Stimulated activated CD4-positive, alpha-beta T cell treated with anti-CD3 and anti-CD28 coated beads, Interleukin-15, amount 100 ng/mL, for 48 hours (primary cell): ENCODE data around the gene SLF2.

Experiments used
- DNase-seq, 2 donors: peaks; one replicate each; pipeline ENCODE4 v3.0.0-alpha.2; 2020; ENCODE audit warnings: low read depth in 2 of 2

The SLF2 gene

DNA sequence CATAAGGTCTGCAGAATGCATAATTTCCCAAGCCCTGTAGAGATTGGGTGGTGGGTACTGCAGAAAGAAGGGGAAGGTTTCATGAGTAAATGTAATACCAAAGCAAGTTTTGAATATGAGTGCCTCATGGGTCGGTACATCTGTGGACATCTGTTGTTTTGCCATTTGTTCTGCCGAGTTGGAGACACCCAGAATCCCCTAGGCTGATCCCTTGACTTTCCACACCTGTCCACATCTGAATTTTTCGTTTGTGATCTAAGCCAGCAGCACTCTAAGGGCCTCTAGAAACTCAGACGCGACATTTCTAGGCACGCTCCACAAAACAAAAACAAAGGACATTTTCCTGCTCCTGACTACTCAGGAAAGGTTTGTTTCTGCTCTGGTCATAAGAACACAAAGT, 11.7 kb upstream of the SLF2 start:
- no peak for DNase-seq

DNA sequence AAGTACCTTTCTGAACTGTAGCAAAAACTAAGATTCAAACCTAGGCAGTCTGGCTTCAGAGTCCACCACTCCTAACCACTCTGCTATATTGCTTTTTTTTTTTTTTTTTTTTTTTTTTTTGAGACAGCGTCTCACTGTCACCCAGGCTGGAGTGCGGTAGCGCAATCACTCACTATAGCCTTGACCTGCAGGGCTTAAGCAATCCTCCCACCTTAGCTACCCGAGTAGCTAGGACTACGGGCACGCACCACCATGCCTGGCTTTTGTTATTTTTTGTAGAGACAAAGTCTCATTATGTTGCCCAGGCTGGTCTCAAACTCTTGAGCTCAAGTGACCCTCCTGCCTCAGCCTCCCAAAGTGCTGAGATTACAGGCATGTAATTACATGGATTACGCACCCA, 10.1 kb upstream of the SLF2 start:
- no peak for DNase-seq

DNA sequence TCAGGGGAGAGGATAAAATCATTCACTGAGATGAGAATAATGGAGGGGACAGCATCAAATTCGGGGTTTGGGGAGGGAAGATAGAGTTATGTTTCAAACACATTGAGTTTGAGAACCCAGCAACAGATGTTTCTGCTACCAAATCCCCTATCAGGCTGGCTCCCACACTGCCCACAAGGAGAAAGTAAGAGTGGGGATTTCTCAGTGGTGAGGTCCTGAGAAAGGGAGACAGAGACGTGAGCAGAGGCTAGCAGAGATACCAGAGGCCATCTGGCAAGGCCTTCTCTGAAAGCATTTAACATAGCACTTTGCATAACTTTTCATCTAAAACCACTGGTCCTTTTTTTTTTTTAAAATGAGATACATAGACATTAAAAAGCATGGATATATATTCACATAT, 7.8 kb upstream of the SLF2 start:
- no peak for DNase-seq

DNA sequence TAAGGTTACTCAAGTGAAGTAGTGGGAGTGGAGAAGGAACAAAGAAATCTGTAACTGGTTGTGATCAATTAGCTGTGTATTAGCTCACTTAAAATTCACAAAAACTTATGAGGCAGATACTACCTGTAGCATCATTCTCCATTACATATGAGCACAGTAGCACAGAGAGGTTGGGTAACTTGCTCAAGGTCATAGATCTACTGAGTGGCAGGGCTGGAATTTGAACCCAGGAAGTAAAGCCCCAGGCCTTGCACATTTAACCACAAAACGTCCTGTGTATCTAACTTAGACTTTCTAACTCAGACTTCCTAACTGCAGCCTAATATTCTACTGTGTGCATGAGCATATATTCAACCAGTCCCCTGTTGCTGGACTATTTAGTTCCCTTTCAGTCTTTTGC, 5.6 kb upstream of the SLF2 start:
- DNase-seq: no peak

DNA sequence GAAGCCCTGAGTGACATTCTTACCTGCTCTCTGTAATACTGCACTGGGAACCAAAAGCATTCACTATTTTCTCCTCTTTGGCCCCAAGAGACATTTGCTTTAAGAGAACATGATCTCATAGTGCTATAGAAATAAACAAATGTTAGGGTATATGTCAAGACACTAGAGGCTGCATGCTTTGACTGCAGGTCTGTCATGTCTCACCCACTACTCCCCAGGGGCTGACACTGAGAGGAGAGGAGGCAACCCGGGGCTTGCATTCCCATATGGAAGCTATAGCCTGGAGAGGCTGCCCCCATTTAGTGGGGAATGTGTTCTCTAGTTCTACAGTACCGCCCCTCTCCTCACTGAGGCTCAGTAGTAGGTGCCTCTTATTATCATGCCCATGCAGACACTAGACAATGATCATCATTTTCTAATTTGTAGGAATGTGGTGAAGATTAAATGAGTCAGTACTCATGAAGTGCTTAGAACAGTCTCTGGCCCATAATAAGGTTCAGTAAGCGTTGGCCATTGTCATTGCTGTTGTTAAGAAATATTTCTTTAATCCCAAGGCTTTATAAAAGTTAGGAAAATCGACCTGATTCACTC, 4.9 kb upstream of the SLF2 start:
- no peak for DNase-seq

DNA sequence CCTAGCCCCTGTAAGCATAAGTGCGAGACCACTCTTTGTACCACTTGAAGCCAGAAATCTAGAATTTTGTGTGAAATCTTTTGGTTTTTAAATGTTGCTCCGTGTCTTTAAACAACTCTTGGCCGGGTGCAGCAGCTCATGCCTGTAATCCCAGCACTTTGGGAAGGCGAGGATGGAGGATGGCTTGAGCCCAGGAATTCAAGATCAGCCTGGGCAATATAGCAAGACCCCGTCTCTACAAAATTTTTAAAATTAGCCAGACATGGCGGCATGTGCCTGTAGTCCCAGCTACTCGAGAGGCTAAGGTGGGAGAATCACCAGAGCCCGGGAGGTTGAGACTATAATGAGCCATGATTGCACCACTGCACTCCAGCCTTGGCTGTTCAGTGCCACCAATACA, 4.4 kb upstream of the SLF2 start:
- DNase-seq: no peak

DNA sequence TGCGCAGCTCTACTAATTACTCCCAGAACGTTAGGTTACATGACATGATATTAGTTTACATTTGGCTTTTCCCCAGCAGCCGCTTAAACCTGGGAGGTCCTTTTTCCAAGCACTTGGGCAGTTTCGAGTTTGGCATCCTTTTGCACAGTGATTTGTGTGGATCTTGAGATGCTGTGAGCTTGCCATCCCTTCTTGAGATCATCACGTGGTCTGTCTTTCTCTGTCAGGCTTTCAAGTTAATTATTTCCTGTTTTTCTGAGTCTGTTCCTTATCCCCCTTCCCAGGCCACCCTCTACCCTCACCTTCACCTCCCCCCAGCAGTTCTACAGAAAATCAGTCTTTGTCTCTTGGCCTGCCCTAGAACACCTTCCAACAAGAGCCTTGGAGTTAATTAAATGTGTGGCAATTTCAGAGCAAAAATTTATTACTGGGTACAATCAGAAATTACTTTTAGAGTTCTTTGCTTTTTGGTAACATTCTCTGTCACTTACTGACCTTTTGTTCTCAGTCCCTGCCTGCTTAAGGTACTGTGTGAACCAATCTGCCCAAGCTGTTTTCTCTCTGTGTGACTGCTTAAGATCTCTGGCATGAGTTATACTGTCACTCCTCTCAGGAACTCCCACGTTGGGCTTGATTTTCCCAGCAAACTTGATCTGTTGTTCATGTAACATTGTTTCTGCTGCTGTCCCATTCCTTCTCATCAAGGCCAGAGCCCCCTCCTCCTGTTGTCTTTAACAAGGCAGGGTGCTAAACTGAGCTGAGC, 3.1 kb upstream of the SLF2 start:
- no peak for DNase-seq

DNA sequence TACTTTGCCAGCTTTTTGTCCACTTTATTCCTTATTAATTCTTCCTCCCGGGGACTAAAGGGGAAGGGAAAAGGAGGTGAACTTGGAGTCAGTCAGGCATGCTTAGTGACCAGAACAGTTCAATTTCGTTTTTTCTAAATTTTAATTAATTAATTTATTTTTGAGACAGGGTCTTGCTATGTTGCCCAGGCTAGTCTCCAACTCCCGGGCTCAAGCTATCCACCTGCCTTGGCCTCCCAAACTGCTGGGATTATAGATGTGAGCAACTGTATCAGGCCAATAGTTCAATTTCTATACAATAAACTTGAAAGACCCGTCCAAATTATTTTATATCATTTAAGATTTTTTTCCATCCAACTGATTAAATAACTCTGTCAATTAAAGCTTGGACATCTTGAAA, 1.3 kb upstream of the SLF2 start:
- DNase-seq: no peak

DNA sequence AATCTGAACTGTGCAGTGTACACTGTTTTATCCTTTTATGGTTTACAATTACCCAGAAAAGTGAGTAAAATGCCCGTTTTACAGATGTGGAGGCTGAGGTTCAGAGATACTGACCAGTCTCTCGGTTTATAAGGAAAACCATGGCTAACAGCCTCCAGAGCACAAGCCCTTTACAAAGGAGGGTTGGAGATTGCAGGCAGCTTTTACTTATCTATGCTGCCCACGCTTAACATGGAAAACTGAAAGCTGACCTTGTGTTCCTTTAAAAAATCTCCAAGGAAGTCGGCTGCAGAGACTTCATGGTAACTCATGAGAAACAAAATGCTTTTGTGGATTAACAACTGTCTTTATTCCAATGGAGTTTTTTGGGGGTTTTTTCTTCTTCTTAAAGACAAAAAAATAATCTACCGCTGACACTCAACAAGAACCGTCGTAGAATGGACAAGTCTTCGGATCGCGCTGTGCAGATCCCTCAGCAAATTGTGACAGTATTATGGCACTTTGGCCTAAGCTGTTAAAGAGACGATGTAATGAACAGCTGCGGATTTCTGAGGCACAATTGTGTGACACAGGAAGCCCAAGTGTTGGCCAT, 654 bp upstream of the SLF2 start:
- no peak for DNase-seq

DNA sequence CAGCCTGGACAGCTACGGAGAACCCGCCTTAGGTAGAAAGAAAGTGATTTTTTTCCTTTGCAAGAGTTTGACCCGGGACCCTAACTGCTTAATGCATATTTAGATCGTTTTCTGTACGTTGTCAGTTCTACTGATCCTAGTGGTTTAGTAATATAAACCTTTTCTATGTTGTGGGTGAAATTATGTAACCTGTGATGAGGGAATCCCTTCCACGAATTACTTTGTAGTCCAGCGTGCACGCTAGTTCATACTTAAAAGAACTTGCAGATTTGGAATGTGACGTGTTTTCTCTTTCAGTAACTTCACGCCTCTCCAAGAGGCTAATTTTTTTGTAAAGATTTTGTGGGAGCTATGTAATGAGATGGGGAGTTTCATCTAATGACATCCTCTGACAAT, 705 bp downstream of the SLF2 start:
- DNase-seq: no peak

DNA sequence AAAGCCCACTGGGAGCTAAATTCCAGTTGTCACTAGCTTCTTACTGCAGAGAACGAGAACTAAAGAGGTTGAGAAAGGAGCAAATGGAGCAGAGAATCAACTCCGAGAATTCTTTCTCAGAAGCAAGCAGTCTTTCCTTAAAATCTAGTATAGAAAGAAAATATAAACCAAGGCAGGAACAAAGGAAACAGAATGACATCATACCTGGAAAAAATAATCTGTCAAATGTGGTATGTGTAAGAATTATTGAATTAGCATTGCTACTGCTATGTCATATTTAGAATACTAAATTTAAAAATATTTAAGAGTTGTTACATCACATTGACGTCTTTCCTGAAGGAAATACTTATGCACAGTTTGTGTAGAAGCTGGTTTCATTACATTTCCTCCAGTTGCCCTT, 4.3 kb downstream of the SLF2 start:
- no peak for DNase-seq

DNA sequence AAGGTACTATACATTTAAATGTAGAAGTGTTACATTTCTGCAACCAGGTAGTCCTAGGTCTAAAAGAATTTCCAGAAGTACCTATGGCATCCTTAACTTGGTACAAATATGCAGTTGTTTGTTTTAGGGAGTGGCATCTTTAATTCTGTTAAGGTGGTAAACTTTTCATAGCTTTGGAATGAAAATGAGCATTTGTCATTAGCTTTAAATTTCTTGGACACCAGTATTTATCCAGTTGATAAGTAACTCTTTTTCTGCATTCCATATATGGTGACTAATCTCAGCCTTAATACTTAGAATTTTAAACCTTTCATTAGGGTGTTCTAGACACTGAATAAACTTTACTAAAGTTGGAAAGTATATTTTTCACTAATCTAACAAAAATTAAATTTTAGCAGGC, 10.8 kb downstream of the SLF2 start:
- no peak for DNase-seq

DNA sequence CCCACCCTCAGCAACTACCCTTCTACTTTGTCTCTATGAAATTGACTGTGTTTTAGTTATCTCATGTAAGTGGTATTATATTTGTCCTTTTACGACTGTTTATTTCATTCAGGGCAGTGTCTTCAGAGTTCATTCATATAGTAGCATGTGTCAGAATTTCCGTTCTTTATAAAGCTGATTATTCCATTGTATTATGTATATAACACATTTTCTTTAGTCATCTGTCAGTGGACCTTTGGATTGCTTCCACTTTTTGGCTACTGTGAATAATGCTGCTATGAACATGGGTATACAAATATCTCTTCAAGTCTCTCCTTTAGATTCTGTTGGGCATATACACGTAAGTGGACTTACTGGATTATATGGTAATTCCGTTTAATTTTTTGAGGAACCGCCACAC, 14.5 kb downstream of the SLF2 start:
- no peak for DNase-seq

DNA sequence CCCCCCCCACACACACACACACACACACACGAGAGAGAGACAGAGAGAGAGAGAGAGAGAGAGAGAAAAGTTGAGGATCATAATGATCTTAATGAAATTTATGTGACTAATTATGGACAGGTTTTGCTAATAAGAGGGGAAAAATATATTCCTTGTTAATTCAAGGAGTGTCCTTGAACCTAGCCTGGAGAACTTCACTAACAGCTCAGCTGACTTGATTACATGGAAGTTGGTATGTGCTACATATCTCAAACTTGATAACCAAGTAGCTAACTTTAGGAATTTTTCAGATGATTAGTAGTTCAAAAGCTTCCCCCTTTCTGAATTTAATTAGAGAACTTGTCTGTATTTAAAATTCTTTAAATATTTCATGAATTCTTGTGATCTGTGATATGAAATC, 15.3 kb downstream of the SLF2 start:
- no peak for DNase-seq

DNA sequence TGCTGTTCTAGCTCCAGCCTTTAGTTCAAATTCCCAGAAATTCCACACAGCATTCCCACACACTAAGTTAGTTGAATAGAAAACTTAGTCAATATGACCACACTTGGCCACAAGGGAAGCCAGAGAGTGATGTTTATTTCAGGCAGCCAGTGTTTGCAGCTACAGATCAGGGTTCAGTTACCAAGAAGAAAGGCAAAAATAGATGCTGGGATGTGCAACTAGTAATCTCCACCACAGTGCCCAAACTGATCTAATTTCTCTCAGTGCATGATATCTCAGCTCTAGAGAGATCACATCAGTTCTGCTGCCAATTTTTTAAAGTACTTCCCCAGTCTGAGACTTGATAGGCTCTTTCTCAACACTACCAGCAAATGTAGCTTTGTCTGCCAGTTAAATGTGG, 17.6 kb downstream of the SLF2 start:
- no peak for DNase-seq

DNA sequence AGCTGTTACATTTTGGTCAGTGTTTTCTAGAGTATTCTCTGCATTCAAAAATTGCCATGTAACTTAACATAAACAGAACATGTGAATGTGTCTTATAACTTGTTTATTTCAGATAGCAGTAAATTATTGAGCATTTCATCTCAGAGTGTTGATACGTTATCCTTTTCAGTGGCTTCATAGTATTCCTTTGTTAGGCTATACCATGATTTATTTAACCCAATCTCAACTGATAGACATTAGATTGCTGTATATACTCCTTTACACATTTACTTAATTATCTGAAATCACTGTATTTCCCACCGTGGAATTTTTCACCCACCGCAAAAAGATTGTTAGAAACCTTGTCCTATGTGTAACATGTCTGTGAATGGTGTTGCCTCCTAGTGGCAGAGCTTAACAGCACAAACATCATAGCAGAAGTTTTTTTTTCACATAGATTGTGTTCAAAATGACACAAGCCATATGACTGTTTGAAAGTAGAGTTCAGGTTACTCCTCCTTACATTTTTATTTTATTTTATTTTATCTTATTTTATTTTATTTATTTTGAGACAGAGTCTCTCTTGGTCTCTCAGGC, 21.4 kb downstream of the SLF2 start:
- DNase-seq: no peak

DNA sequence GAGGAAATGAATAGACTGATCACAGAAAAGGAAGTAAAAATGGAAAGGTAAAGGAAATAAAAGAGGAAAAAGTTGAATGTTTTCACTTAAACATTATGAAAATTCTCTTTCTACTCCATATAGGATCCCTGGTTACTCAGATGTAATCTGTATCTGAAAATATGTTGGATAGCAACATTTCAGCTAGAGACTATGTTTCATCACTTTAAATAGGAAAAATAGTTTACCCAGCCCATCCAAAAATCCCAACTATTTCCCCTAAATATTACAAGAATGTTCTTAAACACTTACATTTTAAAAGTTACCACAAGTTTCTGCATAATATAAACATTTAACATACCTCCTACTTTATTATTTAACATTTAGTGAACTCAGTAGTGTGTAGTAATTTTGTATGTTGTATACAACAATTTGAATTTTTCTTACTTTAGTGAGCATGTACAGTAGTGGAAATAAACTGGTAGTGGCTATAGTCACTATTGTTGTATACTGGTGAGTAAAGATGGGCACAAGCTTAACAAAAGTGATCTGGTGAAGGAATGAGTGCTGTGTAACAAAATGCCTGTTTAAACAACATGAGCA, 27.1 kb downstream of the SLF2 start:
- DNase-seq: no peak

DNA sequence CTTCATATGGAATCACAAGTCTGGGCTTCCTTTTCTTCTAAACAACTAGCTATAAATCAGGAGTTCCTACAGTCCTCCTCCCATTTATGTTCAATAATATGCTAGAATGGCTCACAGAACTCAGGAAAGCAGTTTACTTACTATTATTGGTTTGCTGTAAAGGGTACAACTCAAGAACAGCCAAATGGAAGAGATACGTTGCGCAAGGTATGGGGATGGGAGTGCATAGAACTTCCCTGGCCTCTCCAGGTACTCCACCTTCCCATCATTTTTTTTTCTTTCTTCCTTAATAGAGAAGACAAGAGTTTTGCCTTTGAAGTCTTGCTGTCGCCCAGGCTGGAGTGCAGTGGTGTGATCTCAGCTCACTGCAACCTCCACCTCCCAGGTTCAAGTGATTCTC, 29.5 kb downstream of the SLF2 start:
- no peak for DNase-seq

DNA sequence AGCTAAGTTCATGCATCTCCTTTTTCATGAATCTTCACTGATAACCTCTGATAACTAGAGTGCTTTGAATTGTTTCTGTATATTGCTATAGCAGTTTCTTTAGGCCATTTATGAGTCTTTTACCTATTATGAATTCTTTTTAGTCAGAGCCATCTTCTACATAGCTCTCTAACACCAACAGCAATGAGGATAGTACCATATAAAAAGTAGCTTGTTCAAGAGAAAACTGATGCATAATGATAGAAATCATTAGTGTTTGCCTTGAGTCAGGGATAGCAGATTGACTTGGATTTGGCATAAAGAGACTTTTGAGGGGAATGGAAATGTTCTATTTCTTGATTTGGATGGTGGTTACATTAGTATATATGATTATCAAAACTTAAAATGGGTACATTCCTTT, 30.7 kb downstream of the SLF2 start:
- DNase-seq: no peak

DNA sequence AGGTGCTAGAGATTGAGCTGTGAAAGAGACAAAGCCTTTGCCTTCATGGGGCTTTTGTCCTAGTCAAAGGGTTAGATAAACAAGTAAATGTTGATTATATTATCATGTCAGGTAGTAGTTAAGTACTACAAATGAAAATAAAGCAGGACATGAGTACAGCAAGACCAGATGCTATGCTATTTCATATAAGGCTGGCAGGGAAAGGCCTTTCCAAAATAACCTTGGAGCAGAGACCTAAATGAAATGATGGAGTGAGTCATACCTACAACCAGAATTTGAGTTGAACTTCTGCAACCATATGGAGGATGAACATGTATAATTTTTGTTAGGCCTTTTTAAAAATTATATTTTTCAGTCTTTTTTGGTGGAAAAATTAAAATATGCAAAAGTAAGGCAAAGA, 33.0 kb downstream of the SLF2 start:
- no peak for DNase-seq

DNA sequence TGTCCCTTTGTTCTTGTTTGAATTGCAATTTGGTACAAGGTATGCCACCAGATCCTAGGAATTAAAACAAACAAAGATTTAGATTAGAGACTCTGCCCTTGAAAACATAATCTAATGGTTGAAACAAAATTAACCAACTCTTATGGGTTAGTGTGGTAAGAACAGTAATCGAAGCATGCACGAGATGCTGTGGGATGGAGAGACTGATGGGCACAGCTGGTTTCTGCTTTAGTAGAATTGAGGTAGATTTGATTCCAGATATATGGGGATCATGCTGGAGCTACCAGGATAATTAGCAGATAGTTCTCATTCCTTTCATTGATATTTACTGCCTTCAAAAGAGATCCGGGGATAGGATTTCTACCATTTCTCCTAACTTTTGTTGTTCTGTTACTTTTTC, 36.2 kb downstream of the SLF2 start:
- DNase-seq: no peak

DNA sequence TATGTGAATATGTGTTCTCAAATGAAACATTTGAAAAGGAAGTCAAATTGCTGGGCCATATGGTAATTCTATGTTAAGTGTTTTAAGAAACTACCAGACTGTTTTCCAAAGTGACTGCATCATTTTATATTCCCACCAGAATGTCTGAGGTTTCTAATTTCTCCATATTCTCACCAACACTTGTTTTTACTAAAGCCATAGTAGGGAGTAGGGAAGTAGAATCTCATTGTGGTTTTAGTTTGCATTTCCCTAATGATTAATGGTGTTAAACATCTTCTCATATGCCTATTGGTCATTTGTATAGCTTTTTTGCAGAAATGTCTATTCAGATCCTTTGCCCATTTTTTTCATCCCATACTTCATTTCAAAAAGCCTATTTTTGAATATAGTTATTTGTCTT, 47.5 kb downstream of the SLF2 start:
- DNase-seq: no peak
